PC-3 (cell line): ENCODE data around the gene NACAD. TPM values are rescaled to one million over a fixed set of nuclear protein-coding genes. Genes with fewer than 3 reads are reported as not detected.
A peak's percentile ranks its signal among the peaks of the same experiment; 100 is the strongest.

Experiments used
- ATAC-seq: fragments of 200-7000 bp; cut with Tn5 transposase; 2 replicates; pipeline ENCODE4 v1.9.1; 2020; ENCODE audit warnings: mild to moderate bottlenecking, moderate library complexity
- BruUV-seq: library from RNA; stranded (reverse); fragments of 400-500 nt; replicated peaks from 2 replicates; lab custom pipeline; 2021; lab: Mats Ljungman, UMichigan
- CTCF ChIA-PET: fragments of 300-600 bp; sonication (Branson Sonifier 250); formaldehyde crosslinking; loops from one replicate; lab custom pipeline; 2022; ENCODE audit warnings: antibody characterized with exemption; lab: Charles Lee
- POLR2A ChIA-PET: fragments of 300-600 bp; sonication (Branson Sonifier 250); formaldehyde crosslinking; loops from one replicate; lab custom pipeline; 2022; ENCODE audit warnings: antibody characterized with exemption; ENCODE audit not compliant: unreplicated experiment; lab: Charles Lee
- DNase-seq: peaks from one replicate; pipeline ENCODE4 v3.0.0-alpha.2; 2015
- H2AFZ ChIP-seq: fragments of 300-600 bp; sonication (generic); 2 replicates; pipeline ENCODE4 v1.6.0; 2016; ENCODE audit warnings: antibody characterized with exemption, low read length
- H3F3A ChIP-seq: fragments of 300-600 bp; sonication (generic); one replicate; pipeline ENCODE4 v1.6.0; 2017; ENCODE audit warnings: antibody characterized with exemption, low read length, control low read depth, mild to moderate bottlenecking; ENCODE audit not compliant: unreplicated experiment
- H3K27ac ChIP-seq: fragments of 300-600 bp; sonication (generic); 2 replicates; pipeline ENCODE4 v1.5.1; 2016; ENCODE audit warnings: mild to moderate bottlenecking, low read length
- H3K27me3 ChIP-seq: fragments of 300-600 bp; sonication (generic); 2 replicates; pipeline ENCODE4 v1.6.1; 2016; ENCODE audit warnings: low read length, mixed read lengths
- H3K36me3 ChIP-seq: fragments of 300-600 bp; sonication (generic); 2 replicates; pipeline ENCODE4 v1.6.1; 2016; ENCODE audit warnings: low read depth, mixed run types, low read length, mixed read lengths
- H3K4me1 ChIP-seq: fragments of 300-600 bp; sonication (generic); 2 replicates; pipeline ENCODE4 v1.5.1; 2016; ENCODE audit warnings: low read length; ENCODE audit not compliant: insufficient read depth
- H3K4me2 ChIP-seq: fragments of 300-600 bp; sonication (generic); 2 replicates; pipeline ENCODE4 v1.6.0; 2016; ENCODE audit warnings: low read length
- H3K4me3 ChIP-seq: fragments of 300-600 bp; sonication (generic); 2 replicates; pipeline ENCODE4 v1.5.1; 2016; ENCODE audit warnings: mild to moderate bottlenecking, low read length, mixed read lengths
- H3K79me2 ChIP-seq: fragments of 300-600 bp; sonication (generic); 2 replicates; pipeline ENCODE4 v1.6.1; 2017; ENCODE audit warnings: low read length, mixed read lengths
- H3K9ac ChIP-seq: fragments of 300-600 bp; sonication (generic); 2 replicates; pipeline ENCODE4 v1.6.0; 2016; ENCODE audit warnings: mild to moderate bottlenecking, low read length
- H3K9me2 ChIP-seq: fragments of 300-600 bp; sonication (generic); replicated peaks from 2 replicates; pipeline ENCODE4 v1.6.1; 2016; ENCODE audit warnings: mixed run types, low read length, mixed read lengths
- H3K9me3 ChIP-seq: fragments of 300-600 bp; sonication (generic); 2 replicates; pipeline ENCODE4 v1.6.1; 2016; ENCODE audit warnings: low read length, mixed read lengths
- H4K20me1 ChIP-seq: fragments of 300-600 bp; sonication (generic); 2 replicates; pipeline ENCODE4 v1.6.1; 2016; ENCODE audit warnings: low read length, mixed read lengths
- CTCF ChIP-seq: fragments of 300-600 bp; sonication (generic); conservative IDR thresholded peaks from 2 replicates; pipeline ENCODE4 v1.5.1; 2017; ENCODE audit warnings: antibody characterized with exemption, low read depth, mild to moderate bottlenecking, low read length
- EZH2 ChIP-seq: fragments of 300-600 bp; sonication (generic); IDR thresholded peaks from one replicate; pipeline ENCODE4 v1.6.1; 2017; ENCODE audit warnings: antibody characterized with exemption, mild to moderate bottlenecking, low read length; ENCODE audit not compliant: unreplicated experiment
- EZH2phosphoT487 ChIP-seq: fragments of 300-600 bp; sonication (generic); IDR thresholded peaks from 2 replicates; pipeline ENCODE4 v1.6.1; 2018; ENCODE audit warnings: mild to moderate bottlenecking, antibody characterized with exemption, low read length, borderline replicate concordance
- intact Hi-C: fragments of 100-400 bp; cut with micrococcal nuclease; formaldehyde crosslinking; loops from 2 replicates; pipeline ENCODE4 v1.9.0; 2023
- total RNA-seq: library from RNA; depleted of rRNA; stranded (reverse); fragments of >200 nt; gene quantifications from 2 replicates; pipeline ENCODE4 v1.2.3, GENCODE V29; 2014

NACAD gene
- total RNA-seq, 1 experiment from 2014 or later, result 0.26 TPM

GRCh38 chr7:45052011-45052410, 36.8 kb downstream of the NACAD start:
- H3K4me3 ChIP-seq, result no peak overlapping the region
- no TSS peak for BruUV-seq
- no peak overlapping the region for H3K4me2 ChIP-seq
- H3F3A ChIP-seq, result no peaks in the 10 kb centered on the region
- DNase-seq, result no peak
- ChIA-PET POLR2A (no interaction called here), CTCF (no interaction called here)
- no peak overlapping the region for H2AFZ ChIP-seq
- no peaks in the 10 kb centered on the region for H3K9me2 ChIP-seq
- H4K20me1 ChIP-seq, result no peaks in the 10 kb centered on the region
- peaks cover 12% of the 10 kb centered on the region; the same call in 1 of the 2 replicates for H3K4me1 ChIP-seq
- H3K27me3 ChIP-seq, result no peaks in the 10 kb centered on the region
- TF ChIP-seq CTCF (no peak), EZH2phosphoT487 (no peak), EZH2 (no peak)
- no peaks in the 10 kb centered on the region for H3K36me3 ChIP-seq
- no peak overlapping the region for H3K27ac ChIP-seq
- no peak overlapping the region for H3K9ac ChIP-seq
- no peak for ATAC-seq
- H3K9me3 ChIP-seq, result no peaks in the 10 kb centered on the region
- no peaks in the 10 kb centered on the region for H3K79me2 ChIP-seq
- intact Hi-C loops, result no loop called here

- Histone ChIP-seq H3F3A (no peaks in the 10 kb centered on the region), H3K9me3 (no peaks in the 10 kb centered on the region), H3K79me2 (no peaks in the 10 kb centered on the region), H3K27ac (no peak overlapping the region), H3K4me3 (no peak overlapping the region), H3K36me3 (no peaks in the 10 kb centered on the region), H3K9ac (no peak overlapping the region), H2AFZ (no peak overlapping the region), H4K20me1 (no peaks in the 10 kb centered on the region), H3K9me2 (no peaks in the 10 kb centered on the region), H3K27me3 (no peaks in the 10 kb centered on the region), H3K4me1 (peaks cover 12% of the 10 kb centered on the region; the same call in 1 of the 2 replicates), H3K4me2 (no peak overlapping the region)
- CTCF ChIA-PET, result no interaction called here
- DNase-seq (no peak), ATAC-seq (no peak)
- BruUV-seq, result no TSS peak
- intact Hi-C loops, result no loop called here
- POLR2A ChIA-PET, result no interaction called here
- TF ChIP-seq EZH2, result no peak
- no peak for TF ChIP-seq EZH2phosphoT487
- no peak for TF ChIP-seq CTCF
These were observed 38.6 kb downstream of the NACAD start for GRCh38 chr7:45050198-45050597.

GRCh38 chr7:45048748-45049147, 40.0 kb downstream of the NACAD start:
- Histone ChIP-seq H4K20me1 (no peaks in the 10 kb centered on the region), H3K27me3 (no peaks in the 10 kb centered on the region), H3K9me2 (no peaks in the 10 kb centered on the region), H3K4me1 (peaks cover 12% of the 10 kb centered on the region; the same call in 1 of the 2 replicates), H2AFZ (no peak overlapping the region), H3K9me3 (no peaks in the 10 kb centered on the region), H3K4me3 (no peak overlapping the region), H3F3A (no peaks in the 10 kb centered on the region), H3K36me3 (no peaks in the 10 kb centered on the region), H3K4me2 (no peak overlapping the region), H3K79me2 (no peaks in the 10 kb centered on the region), H3K27ac (no peak overlapping the region), H3K9ac (no peak overlapping the region)
- TF ChIP-seq EZH2 (no peak), CTCF (no peak), EZH2phosphoT487 (no peak)
- peak; percentile 64 for DNase-seq
- ChIA-PET POLR2A (interaction anchor here (0.6 kb wide), 1 partner anchor 22 kb away, joined by 3 read pairs; no protein-coding TSS in a partner anchor), CTCF (interaction anchor here (0.6 kb wide), 1 partner anchor 34 kb away, joined by 5 read pairs; no protein-coding TSS in a partner anchor)
- ATAC-seq, result peak; percentile 85
- intact Hi-C loops, result no loop called here
- no TSS peak for BruUV-seq
